Heart left ventricle (tissue), 16 donors: Measurements from ENCODE around the gene PCCA. TPM values are rescaled to one million over a fixed set of nuclear protein-coding genes. Genes with fewer than 3 reads are reported as not detected.

Experiments
- ATAC-seq, 4 donors: fragments of 200-7000 bp; cut with Tn5 transposase; one replicate each; pipeline ENCODE4 v1.9.1; 2020 to 2022; ENCODE audit warnings: moderate library complexity in 4 of 4, mild to moderate bottlenecking in 3 of 4, moderate number of reproducible peaks in 1 of 4
- DNase-seq, 5 donors: peaks; one replicate each; pipeline ENCODE4 v3.0.0-alpha.2; 2020
- H3K27ac ChIP-seq, 12 donors: fragments of 200-600 bp; sonication (generic) in 4 of 12; one replicate each; pipeline versions ENCODE4 v1.5.0 to v1.8.0; 2016 to 2022; ENCODE audit warnings: mild to moderate bottlenecking in 2 of 12
- H3K27me3 ChIP-seq, 9 donors: fragments of 200-600 bp; sonication (generic) in 2 of 9; one replicate each; pipeline versions ENCODE4 v1.5.1 to v1.8.0; 2016 to 2022; ENCODE audit warnings: mild to moderate bottlenecking in 3 of 9
- H3K36me3 ChIP-seq, 9 donors: fragments of 200-600 bp; sonication (generic) in 2 of 9; one replicate each; pipeline versions ENCODE4 v1.5.0 to v1.8.0; 2018 to 2022; ENCODE audit warnings: mild to moderate bottlenecking in 2 of 9
- H3K4me1 ChIP-seq, 12 donors: fragments of 200-600 bp; sonication (generic) in 4 of 12; one replicate each; pipeline versions ENCODE4 v1.5.0 to v1.8.0; 2016 to 2022; ENCODE audit warnings: mild to moderate bottlenecking in 3 of 12
- H3K4me3 ChIP-seq, 12 donors: fragments of 200-600 bp; sonication (generic) in 4 of 12; one replicate each; pipeline versions ENCODE4 v1.5.0 to v1.8.0; 2017 to 2022; ENCODE audit warnings: mild to moderate bottlenecking in 9 of 12, moderate library complexity in 4 of 12
- H3K9me3 ChIP-seq, 12 donors: fragments of 200-600 bp; sonication (generic) in 4 of 12; one replicate each; pipeline versions ENCODE4 v1.5.0 to v1.8.0; 2016 to 2022; ENCODE audit warnings: mild to moderate bottlenecking in 1 of 12
- POLR2A ChIP-seq, 2 donors: fragments of 450-650 bp; IDR thresholded peaks; one replicate each; pipeline ENCODE4 v1.6.1; 2017; ENCODE audit warnings: antibody characterized with exemption in 2 of 2, mild to moderate bottlenecking in 2 of 2, moderate library complexity in 2 of 2
- WGBS, 4 donors: extraction: QIAGEN DNeasy Blood & Tissue Kit in 2 of 4; methylation state at CpG; one replicate each; pipeline versions ENCODE4 v1.1.5 to v1.1.7; 2013 to 2018; 5-methylcytosine and 5-hydroxymethylcytosine counted together
- intact Hi-C, 10 donors: fragments of 100-400 bp; cut with DNase I; formaldehyde crosslinking; loops; one replicate each; pipeline versions ENCODE4 v1.11.1 to v1.14.2; 2022
- polyA plus RNA-seq, 2 donors: library from polyadenylated mRNA; stranded (reverse); fragments of 200-250 nt; gene quantifications; one replicate each; pipeline ENCODE4 v1.2.3, GENCODE V29; 2013
- total RNA-seq, 9 donors: library from RNA; depleted of rRNA in 2 of 9; stranded (reverse); fragments of >200 nt in 2 of 9; fragmentation: NEBNext Ultra II Directional in 3 of 9; extraction: Animal tissue kit (Norgen Biotek cat#: 25700) in 3 of 9; gene quantifications; one replicate each; pipeline versions ENCODE4 v1.1.0 to v1.2.4, GENCODE V29; 2016 to 2023
- TF ChIP-seq, protein P1 (sequence below), 12 donors: fragments of 200-600 bp; sonication (generic) in 4 of 12; IDR thresholded peaks; one replicate each; pipeline versions ENCODE4 v1.5.0 to v1.8.0; 2018 to 2022; ENCODE audit warnings: antibody characterized with exemption in 12 of 12, mild to moderate bottlenecking in 5 of 12
- donor health status: ischemic (EF 13 %, LVEDD 7.1; RV severe dilation, severe dysfunction).
- donor health status: healthy with polysubstance abuse.
- donor health status: DM: no; HTN: yes; CAD: no.
- donor health status: DM: no; HTN: no; CAD: no.
- donor health status: ischemic (EF 25% LVEDD 6.9; RV normal size, moderate dysfunction).
- donor health status: ischemic (EF 25% LVEDD 5.7; RV mildly dilated, moderate dysfunction).
- donor health status: healthy.
- donor health status: DM: yes; HTN: yes; CAD: no.
- donor health status: ischemic (EF 35%, LVEDD 5.7; RV mildly dilated, moderate dysfunction).
- donor health status: nonischemic (EF 11% LVEDD 7.7; RV severe dilation, severe dysfunction).
- donor health status: DM: yes; HTN: yes; CAD: no.
- donor health status: PGD.
- donor health status: ischemic (EF 29% LVEDD 5.4; RV normal size, mild dysfunction).
- donor health status: nonischemic (EF 23%, LVEDD 6.1; RV moderate dilation, normal function).

PCCA gene
- total and polyA plus RNA-seq, 11 donors, result 25.6 to 67.0 (median 40.9) TPM

DNA sequence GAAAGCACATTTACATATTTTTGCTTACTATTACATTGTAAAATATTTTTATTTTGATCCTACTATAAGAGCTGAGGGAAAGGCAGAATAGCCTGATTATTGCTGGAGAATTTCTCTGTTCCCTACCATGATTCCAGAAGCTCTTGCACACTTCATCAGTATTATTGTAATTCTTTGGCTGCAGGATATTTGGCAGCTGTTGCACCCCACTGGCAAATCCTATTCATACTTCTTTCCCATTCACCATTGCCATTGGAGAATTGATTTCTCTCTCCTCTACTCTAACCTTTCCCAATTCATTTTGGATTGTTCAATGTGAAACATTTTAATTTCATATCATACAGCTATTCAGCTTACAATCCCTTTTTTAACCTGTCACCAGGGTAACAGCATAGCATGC, 261.7 kb downstream of the PCCA start:
- Histone ChIP-seq H3K27ac (no peak overlapping the region), H3K9me3 (peaks cover 0 to 7% (median 0%) of the 10 kb centered on the region in 12 donors), H3K27me3 (no peaks in the 10 kb centered on the region), H3K36me3 (peaks cover 0 to 9% (median 0%) of the 10 kb centered on the region in 9 donors), H3K4me1 (no peaks in the 10 kb centered on the region), H3K4me3 (no peak overlapping the region)
- DNase-seq (no peak), ATAC-seq (no peak)
- intact Hi-C loops, result no loop called here
- TF ChIP-seq POLR2A (IDR thresholded peaks at IDR 0.05), result no peak
- TF ChIP-seq, protein P1, sequence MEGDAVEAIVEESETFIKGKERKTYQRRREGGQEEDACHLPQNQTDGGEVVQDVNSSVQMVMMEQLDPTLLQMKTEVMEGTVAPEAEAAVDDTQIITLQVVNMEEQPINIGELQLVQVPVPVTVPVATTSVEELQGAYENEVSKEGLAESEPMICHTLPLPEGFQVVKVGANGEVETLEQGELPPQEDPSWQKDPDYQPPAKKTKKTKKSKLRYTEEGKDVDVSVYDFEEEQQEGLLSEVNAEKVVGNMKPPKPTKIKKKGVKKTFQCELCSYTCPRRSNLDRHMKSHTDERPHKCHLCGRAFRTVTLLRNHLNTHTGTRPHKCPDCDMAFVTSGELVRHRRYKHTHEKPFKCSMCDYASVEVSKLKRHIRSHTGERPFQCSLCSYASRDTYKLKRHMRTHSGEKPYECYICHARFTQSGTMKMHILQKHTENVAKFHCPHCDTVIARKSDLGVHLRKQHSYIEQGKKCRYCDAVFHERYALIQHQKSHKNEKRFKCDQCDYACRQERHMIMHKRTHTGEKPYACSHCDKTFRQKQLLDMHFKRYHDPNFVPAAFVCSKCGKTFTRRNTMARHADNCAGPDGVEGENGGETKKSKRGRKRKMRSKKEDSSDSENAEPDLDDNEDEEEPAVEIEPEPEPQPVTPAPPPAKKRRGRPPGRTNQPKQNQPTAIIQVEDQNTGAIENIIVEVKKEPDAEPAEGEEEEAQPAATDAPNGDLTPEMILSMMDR (IDR thresholded peaks at IDR 0.05), result no peak

DNA sequence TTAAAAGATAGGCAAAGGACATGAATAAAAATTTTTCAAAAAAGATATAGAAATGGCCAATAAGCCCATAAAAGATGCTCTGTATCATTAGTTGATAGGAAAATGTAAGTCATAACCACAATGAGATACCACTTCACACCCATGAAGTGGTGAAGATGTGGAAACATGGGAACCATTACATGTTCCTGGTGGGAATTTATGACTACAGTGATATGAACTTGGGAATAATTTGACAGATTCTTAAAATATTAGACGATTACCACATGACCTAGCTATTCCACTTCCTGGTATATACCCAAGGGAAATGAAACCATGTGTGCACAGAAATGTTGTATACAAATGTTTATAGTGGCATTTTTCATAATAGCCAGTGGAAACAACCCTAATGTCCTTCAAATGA, 267.5 kb downstream of the PCCA start:
- DNase-seq (no peak), ATAC-seq (no peak)
- Histone ChIP-seq H3K4me1 (no peaks in the 10 kb centered on the region), H3K27me3 (no peaks in the 10 kb centered on the region), H3K4me3 (no peak overlapping the region), H3K27ac (no peak overlapping the region), H3K36me3 (peaks cover 0 to 9% (median 0%) of the 10 kb centered on the region in 9 donors), H3K9me3 (no peaks in the 10 kb centered on the region)
- TF ChIP-seq POLR2A (IDR thresholded peaks at IDR 0.05), result no peak
- TF ChIP-seq, protein P1 (IDR thresholded peaks at IDR 0.05), result no peak
- WGBS, 4 donors, result 48 to 68% (median 50%) methylated on average over 1 of the region's 1 CpG
- intact Hi-C loops, result no loop called here

DNA sequence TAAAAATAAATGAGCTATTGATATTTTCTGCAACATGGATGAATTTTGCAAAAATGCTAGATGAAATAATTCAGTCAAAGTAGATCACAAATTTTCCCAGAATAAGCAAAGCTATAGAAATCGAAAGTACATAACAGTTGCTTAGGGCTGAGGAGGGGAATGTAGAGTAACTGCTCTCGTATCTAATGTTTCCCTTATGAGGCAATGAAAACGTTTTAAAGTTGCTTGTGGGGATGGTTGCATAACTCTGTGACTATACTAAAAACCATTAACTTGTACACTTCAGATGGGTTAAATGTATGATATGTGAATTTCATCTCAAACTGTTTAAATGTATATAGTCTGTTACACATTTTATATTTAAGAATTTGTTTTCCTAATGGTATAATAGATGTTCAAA, 268.0 kb downstream of the PCCA start:
- Histone ChIP-seq H3K36me3 (peaks cover 0 to 9% (median 0%) of the 10 kb centered on the region in 9 donors), H3K27me3 (no peaks in the 10 kb centered on the region), H3K4me1 (no peaks in the 10 kb centered on the region), H3K9me3 (no peaks in the 10 kb centered on the region), H3K4me3 (no peak overlapping the region), H3K27ac (no peak overlapping the region)
- TF ChIP-seq POLR2A (IDR thresholded peaks at IDR 0.05), result no peak
- TF ChIP-seq, protein P1 (IDR thresholded peaks at IDR 0.05), result no peak
- 81 to 90% (median 82%) methylated on average over 3 of the region's 3 CpGs for WGBS, 4 donors
- ATAC-seq (no peak), DNase-seq (no peak)
- intact Hi-C loops, result no loop called here

DNA sequence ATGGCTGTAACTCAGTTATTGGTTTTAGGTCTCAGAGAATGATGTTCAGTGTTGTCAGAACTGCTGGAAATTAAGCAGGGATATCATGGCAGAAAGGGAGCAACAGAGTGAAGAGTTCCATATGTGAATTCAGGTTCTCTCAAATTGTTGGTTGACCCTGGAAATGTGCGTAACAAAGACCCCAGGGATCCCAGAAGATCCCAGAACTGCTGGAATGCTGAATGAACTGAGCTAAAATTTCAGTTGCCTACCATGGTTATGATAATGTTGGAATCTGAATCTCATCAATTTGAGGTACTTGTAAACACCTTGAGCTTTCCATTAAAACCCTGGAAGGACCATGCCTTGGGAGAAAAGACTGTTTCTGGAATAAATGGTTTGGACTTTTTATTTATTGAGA, 268.9 kb downstream of the PCCA start:
- ATAC-seq, result no peak
- Histone ChIP-seq H3K36me3 (peaks cover 0 to 6% (median 0%) of the 10 kb centered on the region in 9 donors), H3K4me3 (no peak overlapping the region), H3K27me3 (no peaks in the 10 kb centered on the region), H3K4me1 (no peaks in the 10 kb centered on the region), H3K27ac (no peak overlapping the region), H3K9me3 (no peaks in the 10 kb centered on the region)
- no peak for DNase-seq
- intact Hi-C loops, result no loop called here
- WGBS, 4 donors, result 98 to 100% (median 100%) methylated on average over 1 of the region's 1 CpG
- no peak for TF ChIP-seq POLR2A (IDR thresholded peaks at IDR 0.05)
- TF ChIP-seq, protein P1 (IDR thresholded peaks at IDR 0.05), result no peak
